Spleen (tissue), 7 donors: Measurements from ENCODE around the gene MYH10.

ENCODE experiments used
- CTCF ChIP-seq, 11 experiments: fragments of 200-600 bp in 7 of 11; fragments of 450-650 bp in 4 of 11; sonication (generic) in 4 of 11; IDR thresholded peaks in 8 of 11; conservative IDR thresholded peaks in 3 of 11; 1 replicate in 7 of 11; 2 replicates in 4 of 11; pipeline versions ENCODE4 v1.4.0 to v1.8.0; 2016 to 2021; ENCODE audit warnings: antibody characterized with exemption in 11 of 11, inconsistent platforms in 4 of 11, mild to moderate bottlenecking in 1 of 11
- POLR2A ChIP-seq, 3 donors: fragments of 450-650 bp; IDR thresholded peaks; one replicate each; pipeline ENCODE4 v1.5.1; 2017; ENCODE audit warnings: antibody characterized with exemption in 3 of 3, mild to moderate bottlenecking in 1 of 3
- POLR2AphosphoS5 ChIP-seq, 3 donors: sonication (generic); formaldehyde crosslinking; IDR thresholded peaks; one replicate each; pipeline ENCODE4 v1.5.1; 2017; ENCODE audit warnings: antibody characterized with exemption in 3 of 3
- donor health status: DM: no; HTN: no; CAD: no; lungs with moderate emphysema.
- donor health status: DM: no; HTN: no; CAD: no.
- donor health status: DM: no; HTN: no; CAD: no.

- TF ChIP-seq CTCF (IDR thresholded peaks at IDR 0.05 in 8 of 11, conservative IDR thresholded peaks at IDR 0.05 in 3 of 11) (no peak), POLR2A (IDR thresholded peaks at IDR 0.05) (no peak), POLR2AphosphoS5 (IDR thresholded peaks at IDR 0.05) (no peak)
Measured at GRCh38 chr17:8662973-8663372, 32.4 kb upstream of the MYH10 start.
